Testis (tissue), 3 donors: ENCODE data around the gene ZNF778. TPM values are rescaled to one million over a fixed set of nuclear protein-coding genes. Genes with fewer than 3 reads are reported as not detected.

Experiments
- DNase-seq: peaks from one replicate; pipeline ENCODE4 v3.0.0-alpha.2; 2019
- H3K27ac ChIP-seq, 2 donors: fragments of 200-600 bp; sonication (generic); one replicate each; pipeline ENCODE4 v1.5.1; 2019
- H3K27me3 ChIP-seq: fragments of 200-600 bp; sonication (generic); one replicate; pipeline ENCODE4 v1.5.1; 2019
- H3K36me3 ChIP-seq: fragments of 200-600 bp; sonication (generic); one replicate; pipeline ENCODE4 v1.5.1; 2017; ENCODE audit warnings: low read depth; ENCODE audit errors: missing control alignments
- H3K4me1 ChIP-seq: fragments of 200-600 bp; sonication (generic); one replicate; pipeline ENCODE4 v1.5.1; 2019
- H3K4me3 ChIP-seq, 2 donors: fragments of 200-600 bp; sonication (generic); one replicate each; pipeline ENCODE4 v1.5.1; 2017 to 2019
- H3K9me3 ChIP-seq: fragments of 200-600 bp; sonication (generic); one replicate; pipeline ENCODE4 v1.5.1; 2017
- POLR2A ChIP-seq: fragments of 450-650 bp; IDR thresholded peaks from one replicate; pipeline ENCODE4 v1.6.1; 2017; ENCODE audit warnings: antibody characterized with exemption, mild to moderate bottlenecking, moderate library complexity
- WGBS, 2 donors: methylation state at CpG; one replicate each; pipeline ENCODE4 v1.1.5; 2018; 5-methylcytosine and 5-hydroxymethylcytosine counted together
- intact Hi-C: fragments of 100-400 bp; cut with DNase I; formaldehyde crosslinking; loops from one replicate; pipeline ENCODE4 v1.15.1; 2023; ENCODE audit warnings: low total_unique reads
- polyA plus RNA-seq: library from polyadenylated mRNA; stranded (reverse); fragments of 350-450 nt; fragmentation: Illumina TruSeq; extraction: RNeasy Lipid Tissue Mini Kit (QIAGEN cat#74804); gene quantifications from one replicate; pipeline ENCODE4 v1.2.3, GENCODE V29; 2014; ENCODE audit warnings: low read depth, low replicate concordance; ENCODE audit not compliant: insufficient read depth
- total RNA-seq, 2 donors: library from RNA; depleted of rRNA; stranded (reverse); fragments of >200 nt; gene quantifications; one replicate each; pipeline ENCODE4 v1.2.3, GENCODE V29; 2016
- TF ChIP-seq, protein P1 (sequence below), 3 experiments: fragments of 450-650 bp in 2 of 3; fragments of 200-600 bp in 1 of 3; sonication (generic) in 1 of 3; IDR thresholded peaks; one replicate each; pipeline ENCODE4 v1.5.1; 2016 to 2019; ENCODE audit warnings: antibody characterized with exemption in 3 of 3, mild to moderate bottlenecking in 2 of 3, moderate library complexity in 1 of 3

Gene ZNF778
- total and polyA plus RNA-seq, 3 donors from 2014 or later = 21.0 to 32.9 (median 29.8) TPM

DNA sequence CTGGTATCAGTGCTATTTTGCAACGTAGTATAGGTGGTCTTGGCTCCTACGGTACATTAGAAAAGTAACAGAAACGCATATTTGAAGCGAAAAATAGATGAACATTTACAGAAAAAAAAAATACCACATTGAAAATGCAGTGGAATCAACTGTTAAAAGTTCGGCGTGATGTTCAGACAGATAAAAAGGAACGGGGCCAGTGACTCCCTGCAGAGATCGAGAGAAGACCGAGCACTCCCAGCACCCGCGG lies 440 bp upstream of the ZNF778 start:
- Histone ChIP-seq H3K36me3 (no peaks in the 10 kb centered on the region), H3K27ac (peak overlapping the region; percentile 89 to 91), H3K27me3 (no peaks in the 10 kb centered on the region), H3K4me3 (peak overlapping the region; percentile 79 to 88), H3K9me3 (no peaks in the 10 kb centered on the region), H3K4me1 (peaks cover 4% of the 10 kb centered on the region)
- intact Hi-C loops = no loop called here
- TF ChIP-seq, protein P1, sequence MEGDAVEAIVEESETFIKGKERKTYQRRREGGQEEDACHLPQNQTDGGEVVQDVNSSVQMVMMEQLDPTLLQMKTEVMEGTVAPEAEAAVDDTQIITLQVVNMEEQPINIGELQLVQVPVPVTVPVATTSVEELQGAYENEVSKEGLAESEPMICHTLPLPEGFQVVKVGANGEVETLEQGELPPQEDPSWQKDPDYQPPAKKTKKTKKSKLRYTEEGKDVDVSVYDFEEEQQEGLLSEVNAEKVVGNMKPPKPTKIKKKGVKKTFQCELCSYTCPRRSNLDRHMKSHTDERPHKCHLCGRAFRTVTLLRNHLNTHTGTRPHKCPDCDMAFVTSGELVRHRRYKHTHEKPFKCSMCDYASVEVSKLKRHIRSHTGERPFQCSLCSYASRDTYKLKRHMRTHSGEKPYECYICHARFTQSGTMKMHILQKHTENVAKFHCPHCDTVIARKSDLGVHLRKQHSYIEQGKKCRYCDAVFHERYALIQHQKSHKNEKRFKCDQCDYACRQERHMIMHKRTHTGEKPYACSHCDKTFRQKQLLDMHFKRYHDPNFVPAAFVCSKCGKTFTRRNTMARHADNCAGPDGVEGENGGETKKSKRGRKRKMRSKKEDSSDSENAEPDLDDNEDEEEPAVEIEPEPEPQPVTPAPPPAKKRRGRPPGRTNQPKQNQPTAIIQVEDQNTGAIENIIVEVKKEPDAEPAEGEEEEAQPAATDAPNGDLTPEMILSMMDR (IDR thresholded peaks at IDR 0.05) = no peak
- WGBS, 2 donors = 0 to 1% methylated on average over 11 of the region's 11 CpGs
- no peak for DNase-seq

DNA sequence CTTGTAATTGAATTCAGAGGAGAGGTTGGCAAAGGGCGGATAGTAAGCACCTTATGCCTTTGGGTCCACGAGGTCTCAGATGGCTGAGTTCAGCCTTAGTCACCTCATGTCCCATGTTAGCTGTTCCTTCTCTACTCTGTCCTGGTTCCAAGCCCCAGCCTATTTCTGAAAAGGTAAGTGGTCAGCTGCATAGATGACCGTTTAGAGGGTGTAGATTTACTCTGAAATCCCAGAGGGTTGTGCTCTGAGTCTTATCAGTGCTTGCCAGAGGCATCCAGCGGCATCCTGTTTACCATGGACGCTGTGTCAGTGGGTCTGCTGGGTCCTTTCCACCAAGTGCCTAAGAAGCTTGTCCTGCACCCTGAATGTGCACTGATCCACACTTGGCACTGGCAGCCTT lies 1.9 kb downstream of the ZNF778 start:
- 59 to 69% methylated on average over 5 of the region's 5 CpGs for WGBS, 2 donors
- no peaks in the 10 kb centered on the region for H3K9me3 ChIP-seq
- TF ChIP-seq, protein P1 (IDR thresholded peaks at IDR 0.05) = no peak
- no peak for TF ChIP-seq POLR2A
- H3K27ac ChIP-seq = no peak overlapping the region
- no peak overlapping the region for H3K4me3 ChIP-seq
- DNase-seq = no peak
- H3K36me3 ChIP-seq = no peaks in the 10 kb centered on the region
- H3K27me3 ChIP-seq = no peaks in the 10 kb centered on the region
- peaks cover 4% of the 10 kb centered on the region for H3K4me1 ChIP-seq
- intact Hi-C loops = no loop called here

DNA sequence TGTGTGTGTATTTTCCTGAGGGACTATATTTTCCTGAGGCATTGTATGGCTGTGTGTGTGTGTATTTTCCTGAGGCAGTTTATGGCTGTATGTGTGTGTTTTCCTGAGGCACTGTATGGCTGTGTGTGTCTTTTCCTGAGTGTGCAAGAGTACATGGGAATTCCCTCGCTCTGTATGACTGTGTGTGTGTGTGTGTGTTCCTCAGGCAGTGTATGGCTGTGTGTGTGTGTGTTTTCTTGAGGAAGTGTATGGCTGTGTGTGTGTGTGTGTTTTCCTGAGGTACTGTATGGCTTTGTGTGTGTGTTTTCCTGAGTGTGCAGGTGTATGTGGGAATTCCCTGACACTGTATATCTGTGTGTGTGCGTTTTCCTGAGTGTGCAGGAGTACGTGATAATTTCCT lies 4.1 kb downstream of the ZNF778 start:
- intact Hi-C loops = no loop called here
- H3K36me3 ChIP-seq = no peaks in the 10 kb centered on the region

DNA sequence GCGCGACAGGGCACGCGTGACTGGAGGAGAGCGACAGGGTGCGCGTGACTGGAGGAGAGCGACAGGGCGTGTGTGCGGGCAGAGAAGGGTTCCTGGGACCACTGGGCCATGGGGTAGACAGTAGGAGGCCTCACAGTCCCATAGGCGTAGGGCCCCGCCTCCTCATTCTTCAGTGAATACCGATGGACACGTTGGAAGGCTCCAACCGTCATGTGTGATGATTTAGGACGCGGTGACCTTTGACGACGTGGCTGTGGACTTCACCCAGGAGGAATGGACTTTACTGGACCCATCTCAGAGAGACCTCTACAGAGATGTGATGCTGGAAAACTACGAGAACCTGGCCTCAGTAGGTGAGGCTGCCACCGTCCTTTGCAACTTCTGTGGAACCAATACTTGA lies 5.4 kb downstream of the ZNF778 start:
- Histone ChIP-seq H3K27me3 (no peaks in the 10 kb centered on the region), H3K9me3 (no peaks in the 10 kb centered on the region), H3K27ac (no peak overlapping the region), H3K4me3 (no peak overlapping the region), H3K36me3 (no peaks in the 10 kb centered on the region), H3K4me1 (no peaks in the 10 kb centered on the region)
- TF ChIP-seq, protein P1 (IDR thresholded peaks at IDR 0.05) = no peak
- no peak for TF ChIP-seq POLR2A
- DNase-seq = no peak
- 90 to 94% methylated on average over 21 of the region's 21 CpGs for WGBS, 2 donors
- intact Hi-C loops = no loop called here

More for the DNA sequence above, 4.1 kb downstream of the ZNF778 start:
- no peak for DNase-seq
- no peak for TF ChIP-seq POLR2A
- TF ChIP-seq, protein P1 (IDR thresholded peaks at IDR 0.05) = no peak
- Histone ChIP-seq H3K9me3 (no peaks in the 10 kb centered on the region), H3K4me3 (no peak overlapping the region), H3K27me3 (no peaks in the 10 kb centered on the region), H3K27ac (no peak overlapping the region), H3K4me1 (no peaks in the 10 kb centered on the region)
- 83 to 94% methylated on average over 2 to 3 of the region's 3 CpGs for WGBS, 2 donors

DNA sequence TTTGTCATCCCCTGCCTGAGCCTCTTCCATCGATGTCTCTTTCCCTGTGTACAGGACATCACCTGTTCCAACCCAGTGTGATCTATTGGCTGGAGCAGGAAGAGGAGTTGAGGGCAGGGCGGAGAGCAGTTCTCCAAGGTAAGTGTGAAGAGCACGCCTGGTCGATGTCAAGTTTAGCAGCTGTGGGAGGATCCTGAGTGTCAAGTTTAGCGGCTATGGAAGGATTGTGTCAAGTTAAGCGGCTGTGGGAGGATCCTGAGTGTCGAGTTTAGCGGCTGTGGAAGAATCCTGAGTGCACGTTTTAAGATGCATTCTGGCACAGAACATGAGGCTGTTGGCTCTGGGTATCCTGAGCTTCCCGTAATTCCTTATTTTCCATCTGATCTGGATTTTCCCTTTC lies 7.2 kb downstream of the ZNF778 start:
- no peaks in the 10 kb centered on the region for H3K4me1 ChIP-seq
- intact Hi-C loops = no loop called here
- H3K36me3 ChIP-seq = no peaks in the 10 kb centered on the region
- H3K9me3 ChIP-seq = no peaks in the 10 kb centered on the region
- no peak overlapping the region for H3K27ac ChIP-seq
- H3K4me3 ChIP-seq = no peak overlapping the region
- no peaks in the 10 kb centered on the region for H3K27me3 ChIP-seq
- whole genome bisulfite sequencing, 2 donors = 92 to 94% methylated on average over 8 to 10 of the region's 10 CpGs
- no peak for DNase-seq
- TF ChIP-seq POLR2A = no peak
- TF ChIP-seq, protein P1 (IDR thresholded peaks at IDR 0.05) = no peak
